IPS-NIHi11 (cell line): ENCODE measurements around the gene MAP3K1.
"Not testable (repeated sequence)": the region's sequence is repeated elsewhere in the genome, so short reads cannot be mapped to it uniquely, and the experiment has no call there.

Source experiments
- DNase-seq: peaks from one replicate; pipeline ENCODE4 v3.0.0; 2012; ENCODE audit warnings: mixed read lengths, low spot score

The MAP3K1 gene

GRCh38 chr5:56814963-56815657, at the start of gene MAP3K1:
TSS of gene MAP3K1 (plus strand) at chr5:56815549. CDS start at chr5:56815574, 25 bp downstream.
- DNase-seq: peak; percentile 89

GRCh38 chr5:56766926-56767325, 48.4 kb upstream of the MAP3K1 start:
- DNase-seq: no peak

- DNase-seq: no peak
Measured at GRCh38 chr5:56769875-56770604, 45.3 kb upstream of the MAP3K1 start.

- DNase-seq: no peak
Measured at GRCh38 chr5:56772767-56773166, 42.6 kb upstream of the MAP3K1 start.

- no peak for DNase-seq
Measured at GRCh38 chr5:56774957-56775356, 40.4 kb upstream of the MAP3K1 start.

- DNase-seq: not testable (repeated sequence)
Measured at GRCh38 chr5:56776212-56776846, 39.0 kb upstream of the MAP3K1 start.

- DNase-seq: no peak
Measured at GRCh38 chr5:56783261-56783660, 32.1 kb upstream of the MAP3K1 start.

- no peak for DNase-seq
Measured at GRCh38 chr5:56786346-56786745, 29.0 kb upstream of the MAP3K1 start.

GRCh38 chr5:56791396-56791795, 24.0 kb upstream of the MAP3K1 start:
- DNase-seq: no peak

GRCh38 chr5:56798521-56798920, 16.8 kb upstream of the MAP3K1 start:
- DNase-seq: no peak

- no peak for DNase-seq
Measured at GRCh38 chr5:56800186-56800585, 15.2 kb upstream of the MAP3K1 start.

GRCh38 chr5:56801256-56801655, 14.1 kb upstream of the MAP3K1 start:
- DNase-seq: no peak

- no peak for DNase-seq
Measured at GRCh38 chr5:56802205-56802604, 13.1 kb upstream of the MAP3K1 start.

GRCh38 chr5:56803025-56803424, 12.3 kb upstream of the MAP3K1 start:
- DNase-seq: no peak

GRCh38 chr5:56803894-56804293, 11.5 kb upstream of the MAP3K1 start:
- DNase-seq: no peak

GRCh38 chr5:56807679-56808078, 7.7 kb upstream of the MAP3K1 start:
- DNase-seq: no peak

- no peak for DNase-seq
Measured at GRCh38 chr5:56808211-56808610, 7.1 kb upstream of the MAP3K1 start.

GRCh38 chr5:56810826-56811225, 4.5 kb upstream of the MAP3K1 start:
- DNase-seq: no peak

- no peak for DNase-seq
Measured at GRCh38 chr5:56812110-56812509, 3.2 kb upstream of the MAP3K1 start.

- DNase-seq: no peak
Measured at GRCh38 chr5:56813302-56813701, 2.0 kb upstream of the MAP3K1 start.

- peak; percentile 56 for DNase-seq
Measured at GRCh38 chr5:56814361-56814962, 887 bp upstream of the MAP3K1 start.

GRCh38 chr5:56815658-56816545, 553 bp downstream of the MAP3K1 start:
- peak; percentile 31 for DNase-seq
